K562 (cell line): Measurements from ENCODE around the gene ITGA11. TPM values are rescaled to one million over a fixed set of nuclear protein-coding genes. Genes with fewer than 3 reads are reported as not detected.

Experiments
- ATAC-seq: fragments of 200-7000 bp; cut with Tn5 transposase; 3 replicates; pipeline ENCODE4 v1.9.1; 2020; ENCODE audit warnings: moderate library complexity
- BruUV-seq: library from RNA; stranded (reverse); fragments of 400-500 nt; replicated peaks from 2 replicates; lab custom pipeline; 2021; lab: Mats Ljungman, UMichigan
- CTCF ChIA-PET: fragments of 300-600 bp; formaldehyde crosslinking; extraction: SDS; loops from one replicate; lab custom pipeline; 2021; ENCODE audit warnings: low intra/inter-chr PET ratio; lab: Yijun Ruan, JAX
- POLR2A ChIA-PET: fragments of 300-600, 350-650 bp; sonication (Branson Sonifier 250); formaldehyde crosslinking; extraction: SDS; loops from one replicate; lab custom pipeline; 2021; ENCODE audit warnings: antibody characterized with exemption, inconsistent platforms; lab: Yijun Ruan, JAX
- DNase-seq, 4 experiments: peaks; one replicate each; pipeline versions ENCODE4 v3.0.0 to v3.0.0-alpha.2; 2011 to 2018; ENCODE audit warnings: low spot score in 3 of 4, mixed read lengths in 3 of 4; ENCODE audit errors: extremely low read depth in 1 of 4
- FAIRE-seq: peaks from 2 replicates; lab custom pipeline; 2011; peaks lifted over from hg19 to GRCh38; lab: Jason Lieb, UNC
- H2AFZ ChIP-seq: 2 replicates; pipeline ENCODE4 v1.6.0; 2011; ENCODE audit warnings: low read depth, low read length, control low read depth, inconsistent platforms
- H3K27ac ChIP-seq: fragments of 200-600 bp; 3 replicates; pipeline ENCODE4 v1.8.0; 2011; ENCODE audit warnings: low read depth, mild to moderate bottlenecking, control low read depth, inconsistent platforms, low read length, moderate library complexity, mixed read lengths; ENCODE audit errors: extremely low read depth
- H3K27me3 ChIP-seq, 2 experiments: fragments of 300-600 bp in 1 of 2; 2 replicates in 1 of 2; 3 replicates in 1 of 2; pipeline versions ENCODE4 v1.6.0 to v1.8.0; 2011; ENCODE audit warnings: inconsistent platforms in 2 of 2, low read length in 2 of 2, mild to moderate bottlenecking in 1 of 2, mixed read lengths in 1 of 2, moderate library complexity in 1 of 2; ENCODE audit not compliant: control insufficient read depth in 2 of 2, insufficient read depth in 2 of 2
- H3K36me3 ChIP-seq: fragments of 300-600 bp; 3 replicates; pipeline ENCODE4 v1.8.0; 2011; ENCODE audit warnings: mild to moderate bottlenecking, low read length, inconsistent platforms; ENCODE audit not compliant: control insufficient read depth, insufficient read depth
- H3K4me1 ChIP-seq, 2 experiments: fragments of 200-600 bp in 1 of 2; replicated peaks in 1 of 2; 2 replicates in 1 of 2; 3 replicates in 1 of 2; pipeline versions ENCODE4 v1.5.1 to v1.8.0; 2011; ENCODE audit warnings: inconsistent platforms in 2 of 2, low read length in 2 of 2, mild to moderate bottlenecking in 1 of 2, mixed read lengths in 1 of 2, moderate library complexity in 1 of 2; ENCODE audit not compliant: control insufficient read depth in 2 of 2, insufficient read depth in 2 of 2
- H3K4me2 ChIP-seq: 2 replicates; pipeline ENCODE4 v1.6.1; 2011; ENCODE audit warnings: low read length, control low read depth, inconsistent platforms, mixed read lengths; ENCODE audit not compliant: insufficient read depth
- H3K4me3 ChIP-seq: fragments of 200-600 bp; sonication (generic), shearing (Covaris generic); 2 replicates; pipeline ENCODE4 v1.5.1; 2016; ENCODE audit warnings: control low read depth, inconsistent platforms
- H3K79me2 ChIP-seq: fragments of 200-600 bp; 3 replicates; pipeline ENCODE4 v1.8.0; 2011; ENCODE audit warnings: low read length, inconsistent platforms; ENCODE audit not compliant: control insufficient read depth, insufficient read depth
- H3K9ac ChIP-seq, 2 experiments: 2 replicates each; pipeline versions ENCODE4 v1.6.0 to v1.6.1; 2011; ENCODE audit warnings: low read depth in 2 of 2, low read length in 2 of 2, control low read depth in 1 of 2, inconsistent platforms in 1 of 2, mild to moderate bottlenecking in 1 of 2, mixed read lengths in 1 of 2; ENCODE audit not compliant: insufficient read depth in 1 of 2
- H3K9me1 ChIP-seq: one replicate; pipeline ENCODE4 v1.6.0; 2011; ENCODE audit warnings: inconsistent platforms, mild to moderate bottlenecking, low read length, moderate library complexity; ENCODE audit not compliant: control insufficient read depth, insufficient read depth
- H3K9me3 ChIP-seq: replicated peaks from 2 replicates; pipeline ENCODE4 v1.5.1; 2011; ENCODE audit warnings: low read depth, low read length, inconsistent platforms; ENCODE audit not compliant: control insufficient read depth, insufficient read depth
- H4K20me1 ChIP-seq: replicated peaks from 2 replicates; pipeline ENCODE4 v1.6.1; 2011; ENCODE audit warnings: low read length, inconsistent platforms, mixed read lengths; ENCODE audit not compliant: control insufficient read depth, insufficient read depth
- CBFA2T3 ChIP-seq: fragments of 450-650 bp; IDR thresholded peaks from 2 replicates; pipeline ENCODE4 v1.6.1; 2017
- CXXC5 ChIP-seq: fragments of 250-450 bp; sonication (Bioruptor Pico); IDR thresholded peaks from 2 replicates; pipeline ENCODE4 v1.8.0; 2022; ENCODE audit warnings: inconsistent platforms, mild to moderate bottlenecking, moderate library complexity
- POLR2A ChIP-seq: fragments of 450-650 bp; conservative IDR thresholded peaks from 2 replicates; pipeline ENCODE4 v1.6.1; 2016
- PURB ChIP-seq: sonication (generic); formaldehyde crosslinking; IDR thresholded peaks from 2 replicates; pipeline ENCODE4 v1.9.0; 2021; ENCODE audit warnings: low read depth, mild to moderate bottlenecking, missing genetic modification reagents
- RBM14 ChIP-seq: fragments of 200-400 bp; formaldehyde crosslinking; IDR thresholded peaks from 2 replicates; pipeline ENCODE4 v1.6.1; 2018; ENCODE audit warnings: low read depth, mild to moderate bottlenecking, low read length, moderate library complexity, borderline replicate concordance; ENCODE audit not compliant: insufficient read depth
- SMARCB1 ChIP-seq: IDR thresholded peaks from 2 replicates; pipeline ENCODE4 v1.6.1; 2011; ENCODE audit warnings: improper control_type of control experiment, low read depth; ENCODE audit not compliant: insufficient read length
- SNRNP70 ChIP-seq: fragments of 200-400 bp; formaldehyde crosslinking; optimal IDR thresholded peaks from 2 replicates; pipeline ENCODE3; 2017; ENCODE audit warnings: low read depth, low read length
- TCF7L2 ChIP-seq: fragments of 150-350 bp; IDR thresholded peaks from 2 replicates; pipeline ENCODE4 v1.6.1; 2016; ENCODE audit warnings: low read depth, mild to moderate bottlenecking, low read length, moderate library complexity
- XRCC5 ChIP-seq: fragments of 200-400 bp; formaldehyde crosslinking; IDR thresholded peaks from 2 replicates; pipeline ENCODE4 v1.6.1; 2017; ENCODE audit warnings: low read depth, mild to moderate bottlenecking, low read length
- ZBTB11 ChIP-seq, 3 experiments: fragments of 200-800 bp in 1 of 3; fragments of 250-450 bp in 1 of 3; fragments of 450-650 bp in 1 of 3; sonication (Bioruptor Pico) in 1 of 3; sonication (Bioruptor generic) in 1 of 3; formaldehyde crosslinking in 1 of 3; IDR thresholded peaks; 2 replicates each; pipeline versions ENCODE4 v1.6.1 to v1.8.0; 2016 to 2022; ENCODE audit warnings: mild to moderate bottlenecking in 2 of 3, missing genetic modification characterization in 2 of 3, missing compliant biosample characterization in 1 of 3, moderate library complexity in 1 of 3
- ZBTB9 ChIP-seq: fragments of 450-650 bp; formaldehyde crosslinking; IDR thresholded peaks from 2 replicates; pipeline ENCODE4 v1.4.0; 2020; ENCODE audit warnings: mild to moderate bottlenecking, moderate library complexity
- ZNF316 ChIP-seq: fragments of 450-650 bp; IDR thresholded peaks from 2 replicates; pipeline ENCODE4 v1.6.1; 2016
- ZNF324 ChIP-seq: fragments of 250-450 bp; sonication (Bioruptor Pico); IDR thresholded peaks from 2 replicates; pipeline ENCODE4 v1.4.0; 2020; ENCODE audit warnings: mild to moderate bottlenecking
- ZNF431 ChIP-seq: sonication (generic); formaldehyde crosslinking; IDR thresholded peaks from 2 replicates; pipeline ENCODE4 v1.8.0; 2022; ENCODE audit warnings: mild to moderate bottlenecking, missing genetic modification reagents
- WGBS: fragments of 100-300 bp; shearing (Covaris generic); methylation state at CpG from one replicate; pipeline ENCODE4 v1.1.6; 2016; ENCODE audit warnings: low coverage, mixed read lengths; ENCODE audit not compliant: insufficient coverage; ENCODE audit errors: missing lambda C conversion rate; 5-methylcytosine and 5-hydroxymethylcytosine counted together
- in situ Hi-C: fragments of 300-500 bp; cut with MboI; formaldehyde crosslinking; loops from 4 replicates; pipeline ENCODE4 v1.15.0; 2018; ENCODE audit warnings: inconsistent platforms, mixed read lengths
- intact Hi-C: fragments of 100-400 bp; cut with micrococcal nuclease; formaldehyde crosslinking; loops from 2 replicates; pipeline ENCODE4 v1.14.2; 2022
- polyA plus RNA-seq, 8 experiments: library from polyadenylated mRNA; depleted of rRNA in 4 of 8; stranded (reverse) in 5 of 8; unstranded in 3 of 8; fragments of >200 nt; fragmentation: Nextera tagmentation in 2 of 8; fragmentation: Illumina TruSeq in 1 of 8; extraction: Ambion mirVana in 2 of 8; extraction: Trizol in 1 of 8; gene quantifications; 2 replicates each; pipeline versions ENCODE4 v1.2.1 to v1.2.3, GENCODE V29; 2011 to 2014; ENCODE audit warnings: inconsistent platforms in 1 of 8, missing spikeins in 1 of 8
- total RNA-seq, 7 experiments: library from RNA; depleted of rRNA in 6 of 7; stranded (reverse); fragments of >200 nt in 6 of 7; fragmentation: Illumina TruSeq in 2 of 7; extraction: Trizol in 2 of 7; gene quantifications; 2 replicates each; pipeline versions ENCODE4 v1.2.1 to v1.2.3, GENCODE V29; 2011 to 2021; ENCODE audit warnings: low replicate concordance in 1 of 7

The ITGA11 gene
- total and polyA plus RNA-seq, 9 of the 15 experiments (the other 6 are each of a cell fraction or from before 2014, with no cell fraction given): 0.01 TPM; not detected in 8

GRCh38 chr15:68276668-68277067 is 155.3 kb downstream of the ITGA11 start (continued):
- TF ChIP-seq ZNF324 (CRISPR knock-in tag): no peak
- no peak for TF ChIP-seq XRCC5
- no peak for TF ChIP-seq ZNF316
- TF ChIP-seq RBM14: no peak
- TF ChIP-seq CXXC5 (CRISPR knock-in tag): no peak
- no peak for TF ChIP-seq SNRNP70
- TF ChIP-seq POLR2A: no peak
- TF ChIP-seq SMARCB1: no peak

GRCh38 chr15:68275165-68275746 is 156.7 kb downstream of the ITGA11 start:
- no TSS peak for BruUV-seq
- H3K9me3 ChIP-seq: no peaks in the 10 kb centered on the region
- H3K9me1 ChIP-seq: no peaks in the 10 kb centered on the region
- ChIA-PET POLR2A (interaction anchor here (1.0 kb wide), 1 partner anchor 19 kb away, joined by 3 read pairs; no protein-coding TSS in a partner anchor), CTCF (no interaction called here)
- no peak overlapping the region for H3K9ac ChIP-seq
- intact Hi-C loops (no loop called here), in situ Hi-C loops (no loop called here)
- H3K79me2 ChIP-seq: peaks cover 26% of the 10 kb centered on the region
- H3K4me1 ChIP-seq: peaks cover 6 to 13% of the 10 kb centered on the region in 2 experiments; a peak in 4 of 5 replicates
- 9% methylated on average over 3 of the region's 3 CpGs for WGBS
- peaks cover 10% of the 10 kb centered on the region; the same call in 2 of the 3 replicates for H3K36me3 ChIP-seq
- ATAC-seq (no peak), DNase-seq (no peak), FAIRE-seq (no peak)
- peaks cover 0 to 12% of the 10 kb centered on the region in 2 experiments; a peak in 2 of 5 replicates for H3K27me3 ChIP-seq
- no peak overlapping the region for H3K4me2 ChIP-seq
- H2AFZ ChIP-seq: no peak overlapping the region
- H3K27ac ChIP-seq: no peak overlapping the region
- H3K4me3 ChIP-seq: no peak overlapping the region
- peaks cover 7% of the 10 kb centered on the region; the same call in 1 of the 2 replicates for H4K20me1 ChIP-seq
- TF ChIP-seq CBFA2T3 (no peak), PURB (CRISPR knock-in tag) (no peak), ZBTB9 (CRISPR knock-in tag) (no peak), ZBTB11 (CRISPR knock-in tag; IDR thresholded peaks at IDR 0.05) (no peak), ZNF431 (CRISPR knock-in tag) (no peak), TCF7L2 (no peak)
